Left lung (tissue), 14 donors: Measurements from ENCODE around the gene DYNC2I2. TPM values are rescaled to one million over a fixed set of nuclear protein-coding genes. Genes with fewer than 3 reads are reported as not detected.
A peak's percentile ranks its signal among the peaks of the same experiment; 100 is the strongest.

Experiments used
- ATAC-seq: fragments of 200-7000 bp; cut with Tn5 transposase; one replicate; pipeline ENCODE4 v1.9.1; 2020; ENCODE audit warnings: moderate library complexity
- DNase-seq, 4 donors: peaks; one replicate each; pipeline ENCODE4 v3.0.0-alpha.2; 2013 to 2020
- H3K27ac ChIP-seq, 2 donors: fragments of 200-600 bp; sonication (generic) in 1 of 2; one replicate each; pipeline versions ENCODE4 v1.5.0 to v1.8.0; 2020 to 2021
- H3K27me3 ChIP-seq, 2 donors: fragments of 200-600 bp; sonication (generic) in 1 of 2; one replicate each; pipeline versions ENCODE4 v1.5.0 to v1.8.0; 2020 to 2021
- H3K36me3 ChIP-seq, 2 donors: fragments of 200-600 bp; sonication (generic) in 1 of 2; one replicate each; pipeline versions ENCODE4 v1.5.0 to v1.8.0; 2020 to 2021
- H3K4me1 ChIP-seq, 2 donors: fragments of 200-600 bp; one replicate each; pipeline ENCODE4 v1.8.0; 2021
- H3K4me3 ChIP-seq, 2 donors: fragments of 200-600 bp; sonication (generic) in 1 of 2; one replicate each; pipeline versions ENCODE4 v1.5.0 to v1.8.0; 2020 to 2021; ENCODE audit warnings: mild to moderate bottlenecking in 1 of 2
- H3K9me3 ChIP-seq, 2 donors: fragments of 200-600 bp; sonication (generic) in 1 of 2; one replicate each; pipeline versions ENCODE4 v1.5.0 to v1.8.0; 2020 to 2021
- intact Hi-C, 2 donors: fragments of 100-400 bp; cut with DNase I; formaldehyde crosslinking; loops; one replicate each; pipeline versions ENCODE4 v1.11.2 to v1.14.2; 2022
- long read RNA-seq, 12 donors: library from polyadenylated mRNA in 2 of 12; unstranded in 2 of 12; transcript quantifications; one replicate each; pipeline ENCODE4 v2.0.0 and lab custom pipeline, GENCODE V29; 2019 to 2026
- polyA plus RNA-seq, 6 donors: library from polyadenylated mRNA; unstranded; fragments of 120-200 nt; gene quantifications; one replicate each; pipeline ENCODE4 v1.2.1, GENCODE V29; 2013; ENCODE audit not compliant: insufficient read length in 6 of 6
- total RNA-seq, 2 donors: library from RNA; stranded (reverse); fragmentation: NEBNext Ultra II Directional; extraction: Animal tissue kit (Norgen Biotek cat#: 25700); gene quantifications; one replicate each; pipeline ENCODE4 v1.2.1, GENCODE V29; 2021
- TF ChIP-seq, protein P1 (sequence below), 2 donors: fragments of 200-600 bp; sonication (generic) in 1 of 2; IDR thresholded peaks; one replicate each; pipeline versions ENCODE4 v1.5.0 to v1.8.0; 2021; ENCODE audit warnings: antibody characterized with exemption in 2 of 2
- donor health status: DM: no; HTN: yes; CAD: no.
- donor health status: DM: no; HTN: no; CAD: no.

Gene DYNC2I2
- 10 to 100 TPM; 52.7 to 55.4 TPM for total RNA-seq
- 10 to 100 TPM; 45.2 to 51.9 (median 48.6) TPM for polyA plus RNA-seq
- long read RNA-seq, donor 1, transcript WDR34-201 (9 exons, 1,755 nt), result major isoform, 29 of 62 reads
- long read RNA-seq, donor 1, partial matches to known transcripts, result 31 of 62 reads
- long read RNA-seq, donor 1, other reads (novel, unspliced or antisense), result 0 of 62 reads
- long read RNA-seq, donor 2, transcript WDR34-201 (9 exons, 1,755 nt), result major isoform, 18 of 105 reads
- long read RNA-seq, donor 2, partial matches to known transcripts, result 86 of 105 reads
- long read RNA-seq, donor 2, other reads (novel, unspliced or antisense), result 0 of 105 reads
- long read RNA-seq, donor 3, transcript WDR34-201 (9 exons, 1,755 nt), result major isoform, 23 of 39 reads
- long read RNA-seq, donor 3, partial matches to known transcripts, result 16 of 39 reads
- long read RNA-seq, donor 3, other reads (novel, unspliced or antisense), result 0 of 39 reads
- long read RNA-seq, donor 4, transcript WDR34-201 (9 exons, 1,755 nt), result major isoform, 77 of 131 reads
- long read RNA-seq, donor 4, partial matches to known transcripts, result 29 of 131 reads
- long read RNA-seq, donor 4, other reads (novel, unspliced or antisense), result 25 of 131 reads
- long read RNA-seq, donor 5, transcript WDR34-201 (9 exons, 1,755 nt), result major isoform, 24 of 44 reads
- long read RNA-seq, donor 5, partial matches to known transcripts, result 20 of 44 reads
- long read RNA-seq, donor 5, other reads (novel, unspliced or antisense), result 0 of 44 reads
- long read RNA-seq, donor 6, transcript WDR34-201 (9 exons, 1,755 nt), result major isoform, 16 of 34 reads
- long read RNA-seq, donor 6, partial matches to known transcripts, result 17 of 34 reads
- long read RNA-seq, donor 6, other reads (novel, unspliced or antisense), result 0 of 34 reads
- long read RNA-seq, donor 7, transcript WDR34-201 (9 exons, 1,755 nt), result major isoform, 6 of 6 reads
- long read RNA-seq, donor 7, partial matches to known transcripts, result 0 of 6 reads
- long read RNA-seq, donor 7, other reads (novel, unspliced or antisense), result 0 of 6 reads
- long read RNA-seq, donor 8, transcript WDR34-201 (9 exons, 1,755 nt), result major isoform, 14 of 23 reads
- long read RNA-seq, donor 8, partial matches to known transcripts, result 8 of 23 reads
- long read RNA-seq, donor 8, other reads (novel, unspliced or antisense), result 0 of 23 reads
- long read RNA-seq, donor 9, result 0 reads
- long read RNA-seq, donor 10, transcript WDR34-201 (9 exons, 1,755 nt), result major isoform, 145 of 193 reads
- long read RNA-seq, donor 10, partial matches to known transcripts, result 23 of 193 reads
- long read RNA-seq, donor 10, other reads (novel, unspliced or antisense), result 25 of 193 reads
- long read RNA-seq, donor 11, transcript WDR34-201 (9 exons, 1,755 nt), result major isoform, 15 of 28 reads
- long read RNA-seq, donor 11, partial matches to known transcripts, result 13 of 28 reads
- long read RNA-seq, donor 11, other reads (novel, unspliced or antisense), result 0 of 28 reads
- long read RNA-seq, donor 12, transcript WDR34-201 (9 exons, 1,755 nt), result major isoform, 13 of 25 reads
- long read RNA-seq, donor 12, partial matches to known transcripts, result 10 of 25 reads
- long read RNA-seq, donor 12, other reads (novel, unspliced or antisense), result 0 of 25 reads

DNA sequence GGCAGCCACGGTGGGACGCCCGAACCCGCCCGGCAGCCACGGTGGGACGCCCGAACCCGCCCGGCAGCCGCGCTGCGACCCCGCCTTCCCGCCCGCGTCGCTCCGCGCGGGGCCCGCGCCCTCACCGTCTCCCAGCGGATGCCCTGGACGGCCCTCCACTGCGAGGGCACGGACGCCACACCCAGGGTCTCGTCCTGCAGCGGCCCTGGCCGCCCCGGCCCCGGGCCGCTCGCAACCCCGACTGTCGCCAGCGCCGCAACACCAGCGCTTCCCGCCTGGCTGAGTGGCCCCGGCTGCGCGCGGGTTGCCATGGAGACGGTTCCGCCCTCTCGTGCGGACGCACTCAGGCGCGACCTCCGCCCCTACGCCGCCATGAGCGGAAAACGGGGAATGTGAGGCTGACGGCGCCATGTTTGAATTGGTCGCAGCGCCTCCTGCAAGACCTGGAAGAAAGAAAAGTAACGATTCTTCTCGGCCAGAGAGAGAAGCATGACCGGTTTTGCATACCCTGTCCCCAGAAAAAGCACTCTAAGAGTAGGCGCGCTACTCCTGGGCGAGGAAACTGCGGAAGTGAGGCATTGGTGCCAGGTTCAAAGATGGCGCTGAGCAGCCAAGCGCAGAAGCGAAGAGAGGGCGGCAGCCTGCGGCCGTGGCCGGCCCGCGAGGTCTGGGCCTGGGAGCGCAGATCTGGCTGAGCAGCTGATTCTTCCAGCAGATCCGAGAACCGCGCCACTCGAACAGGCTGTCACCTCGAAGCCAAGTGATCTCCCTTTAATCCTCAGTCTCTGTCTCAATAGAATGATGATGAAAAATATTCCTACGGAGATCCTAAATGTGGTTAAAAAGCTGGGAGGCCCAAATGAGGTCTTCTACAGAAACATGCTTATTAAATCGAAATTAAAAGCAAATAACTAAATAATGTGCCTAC is at the start of gene DYNC2I2:
Gene DYNC2I2 (minus strand): TSS at position 432 of the 928 bp plus-strand sequence. CDS start 121 bp downstream, at position 311.
- Histone ChIP-seq H3K4me1 (peaks cover 0 to 17% of the 10 kb centered on the region in 2 donors), H3K27ac (peak within 1 kb of the TSS; percentile 99), H3K9me3 (no peaks in the 10 kb centered on the region), H3K4me3 (peak within 1 kb of the TSS; percentile 64 to 65), H3K36me3 (no peaks in the 10 kb centered on the region), H3K27me3 (no peaks in the 10 kb centered on the region)
- DNase-seq (peak; percentile 97 to 99 (median 98)), ATAC-seq (peak; percentile 99)
- TF ChIP-seq, protein P1, sequence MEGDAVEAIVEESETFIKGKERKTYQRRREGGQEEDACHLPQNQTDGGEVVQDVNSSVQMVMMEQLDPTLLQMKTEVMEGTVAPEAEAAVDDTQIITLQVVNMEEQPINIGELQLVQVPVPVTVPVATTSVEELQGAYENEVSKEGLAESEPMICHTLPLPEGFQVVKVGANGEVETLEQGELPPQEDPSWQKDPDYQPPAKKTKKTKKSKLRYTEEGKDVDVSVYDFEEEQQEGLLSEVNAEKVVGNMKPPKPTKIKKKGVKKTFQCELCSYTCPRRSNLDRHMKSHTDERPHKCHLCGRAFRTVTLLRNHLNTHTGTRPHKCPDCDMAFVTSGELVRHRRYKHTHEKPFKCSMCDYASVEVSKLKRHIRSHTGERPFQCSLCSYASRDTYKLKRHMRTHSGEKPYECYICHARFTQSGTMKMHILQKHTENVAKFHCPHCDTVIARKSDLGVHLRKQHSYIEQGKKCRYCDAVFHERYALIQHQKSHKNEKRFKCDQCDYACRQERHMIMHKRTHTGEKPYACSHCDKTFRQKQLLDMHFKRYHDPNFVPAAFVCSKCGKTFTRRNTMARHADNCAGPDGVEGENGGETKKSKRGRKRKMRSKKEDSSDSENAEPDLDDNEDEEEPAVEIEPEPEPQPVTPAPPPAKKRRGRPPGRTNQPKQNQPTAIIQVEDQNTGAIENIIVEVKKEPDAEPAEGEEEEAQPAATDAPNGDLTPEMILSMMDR (IDR thresholded peaks at IDR 0.05), result no peak
- intact Hi-C loops, result no loop called here

DNA sequence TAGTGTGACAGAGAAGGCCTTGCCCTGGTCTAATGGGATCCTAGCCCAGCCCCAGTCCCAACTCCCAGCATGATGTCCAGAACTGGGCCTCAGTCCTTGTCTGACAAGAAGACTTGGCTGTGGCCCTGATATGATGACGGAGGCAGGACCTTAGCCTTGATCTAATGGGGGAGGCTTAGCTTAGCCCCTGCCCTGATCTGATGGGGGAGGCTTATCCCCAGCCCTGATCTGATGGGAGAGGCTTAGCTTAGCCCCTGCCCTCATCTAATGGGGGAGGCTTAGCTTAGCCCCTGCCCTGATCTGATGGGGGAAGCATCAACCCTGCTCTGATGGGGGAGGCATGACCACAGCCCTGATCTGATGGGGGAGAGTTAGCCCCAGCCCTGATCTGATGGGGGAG is 49.4 kb upstream of the DYNC2I2 start:
- peaks cover 0 to 26% of the 10 kb centered on the region in 2 donors for H3K4me1 ChIP-seq
- TF ChIP-seq, protein P1 (IDR thresholded peaks at IDR 0.05), result no peak
- peaks cover 0 to 18% of the 10 kb centered on the region in 2 donors for H3K36me3 ChIP-seq
- no peaks in the 10 kb centered on the region for H3K9me3 ChIP-seq
- H3K27ac ChIP-seq, result peak overlapping the region in 1 of 2 donors; percentile 83
- ATAC-seq, result no peak
- no peaks in the 10 kb centered on the region for H3K27me3 ChIP-seq
- H3K4me3 ChIP-seq, result no peak overlapping the region
- peak in 1 of 4 donors; percentile 10 for DNase-seq
- intact Hi-C loops, result no loop called here

DNA sequence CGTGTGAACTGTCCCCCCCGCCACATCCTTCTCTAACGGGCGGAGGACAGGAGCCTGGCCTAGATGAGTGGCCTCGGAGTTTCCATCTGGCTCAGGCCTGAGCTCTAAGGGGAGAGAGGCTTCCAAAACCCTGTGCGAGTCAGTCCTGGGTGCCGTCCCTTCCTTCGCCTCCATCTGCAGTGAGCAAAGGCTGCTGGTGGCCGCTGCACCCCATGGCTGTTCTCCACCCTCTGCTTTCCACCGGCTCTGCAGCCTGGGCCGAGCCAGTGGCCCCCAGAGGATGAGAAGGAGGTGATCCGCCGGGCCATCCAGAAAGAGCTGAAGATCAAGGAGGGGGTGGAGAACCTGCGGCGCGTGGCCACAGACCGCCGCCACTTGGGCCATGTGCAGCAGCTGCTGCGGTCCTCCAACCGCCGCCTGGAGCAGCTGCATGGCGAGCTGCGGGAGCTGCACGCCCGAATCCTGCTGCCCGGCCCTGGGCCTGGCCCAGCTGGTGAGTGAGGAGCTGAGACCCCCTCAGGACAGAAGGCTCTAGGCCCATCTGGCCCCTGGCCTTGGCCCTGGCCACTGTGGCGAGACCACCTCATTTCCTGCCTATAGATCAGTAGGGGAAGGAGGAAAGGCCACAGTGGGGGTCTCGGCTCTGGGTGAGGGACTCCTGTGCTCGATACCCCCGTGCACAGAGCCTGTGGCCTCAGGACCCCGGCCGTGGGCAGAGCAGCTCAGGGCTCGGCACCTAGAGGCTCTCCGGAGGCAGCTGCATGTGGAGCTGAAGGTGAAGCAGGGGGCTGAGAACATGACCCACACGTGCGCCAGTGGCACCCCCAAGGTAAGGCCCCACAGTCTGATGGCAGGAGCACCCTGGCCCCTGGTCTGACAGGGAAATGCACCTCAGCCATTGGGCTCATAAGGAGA is 48.7 kb upstream of the DYNC2I2 start:
- Histone ChIP-seq H3K4me3 (no peak overlapping the region), H3K4me1 (peaks cover 0 to 28% of the 10 kb centered on the region in 2 donors), H3K36me3 (peaks cover 0 to 18% of the 10 kb centered on the region in 2 donors), H3K9me3 (no peaks in the 10 kb centered on the region), H3K27ac (peak overlapping the region in 1 of 2 donors; percentile 83), H3K27me3 (no peaks in the 10 kb centered on the region)
- intact Hi-C loops, result no loop called here
- TF ChIP-seq, protein P1 (IDR thresholded peaks at IDR 0.05), result no peak
- ATAC-seq, result no peak
- DNase-seq, result peak in 2 of 4 donors; percentile 27 to 61
